ENCODE measurements around the gene OMG.
A peak's percentile ranks its signal among the peaks of the same experiment; 100 is the strongest.

Gene OMG

DNA sequence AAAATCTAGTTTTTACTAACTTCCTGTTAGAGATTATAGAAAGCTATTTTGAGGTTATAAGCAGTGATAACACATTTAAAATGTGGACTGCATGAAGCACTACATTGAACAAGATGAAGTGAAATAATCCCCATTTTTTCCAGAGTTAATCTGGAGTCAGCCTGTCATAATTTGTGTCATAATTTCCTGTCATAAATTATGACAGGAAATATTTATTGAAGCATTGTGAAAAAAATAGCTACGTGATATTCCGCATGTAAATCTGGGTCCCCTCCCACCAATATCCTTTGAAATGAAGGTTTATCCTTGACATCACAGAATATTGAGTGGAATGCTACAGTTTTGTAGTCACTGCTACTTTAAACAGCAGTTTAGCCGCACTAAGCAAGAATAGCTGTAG, 40.1 kb downstream of the OMG start:
- Histone ChIP-seq H3K4ac (ENCODE audit: low read depth, low read length) (no peak overlapping the region), H2BK120ac (ENCODE audit: low read depth, low read length) (no peak overlapping the region), H3K56ac (ENCODE audit: low read length) (no peak overlapping the region), H2BK15ac (replicated peaks; ENCODE audit: low read depth) (no peak overlapping the region), H3K23ac (ENCODE audit: low read length) (no peak overlapping the region), H3K4me2 (ENCODE audit: low read length) (no peak overlapping the region), H2BK5ac (ENCODE audit: low read length) (no peak overlapping the region), H3K18ac (ENCODE audit: low read length) (no peak overlapping the region), H2AK5ac (ENCODE audit: low read length) (no peak overlapping the region), H4K8ac (ENCODE audit: low read depth, low read length) (no peak overlapping the region), H3K4me1 (ENCODE audit: control insufficient read depth, low read depth, low read length) (no peaks in the 10 kb centered on the region), H3K79me2 (ENCODE audit: control insufficient read depth, insufficient read depth, low read length) (no peaks in the 10 kb centered on the region), H4K5ac (ENCODE audit: low read length) (no peak overlapping the region), H3K4me3 (ENCODE audit: low read length) (no peak overlapping the region), H3K9ac (ENCODE audit: low read length) (no peak overlapping the region), H3K27ac (ENCODE audit: low read depth, low read length) (no peak overlapping the region), H3K27me3 (ENCODE audit: insufficient read depth, low read length, poor library complexity) (no peaks in the 10 kb centered on the region), H3K79me1 (ENCODE audit: low read length) (no peaks in the 10 kb centered on the region), H3K36me3 (ENCODE audit: control insufficient read depth, insufficient read depth, low read length) (no peaks in the 10 kb centered on the region)
- WGBS (ENCODE audit: extremely low coverage, insufficient coverage, low lambda C conversion rate), result no CpG with 5 or more reads among the region's 3 CpGs
- no peak for DNase-seq

DNA sequence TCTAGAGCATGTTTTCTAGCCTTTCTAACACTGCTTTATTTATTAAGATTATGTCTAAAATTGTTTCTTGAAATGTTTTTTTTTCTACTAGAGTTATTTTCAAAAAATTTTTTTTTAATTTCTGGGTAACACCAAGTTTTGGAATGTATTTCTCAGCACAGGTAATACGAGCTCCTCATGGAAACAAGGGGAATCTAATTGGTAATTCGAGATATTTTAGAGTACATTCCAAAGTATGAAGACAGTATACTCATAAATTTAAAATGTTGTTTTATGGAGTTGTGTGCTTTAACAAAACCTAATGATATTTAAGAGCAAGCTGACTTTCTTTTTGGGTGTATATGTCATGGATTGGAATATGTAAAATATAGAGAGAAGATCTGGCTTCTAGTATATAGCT, 42.4 kb downstream of the OMG start:
- no peak overlapping the region for H2BK5ac ChIP-seq (ENCODE audit: low read length)
- H3K27me3 ChIP-seq (ENCODE audit: insufficient read depth, low read length, poor library complexity), result no peaks in the 10 kb centered on the region
- no peak overlapping the region for H4K8ac ChIP-seq (ENCODE audit: low read depth, low read length)
- H3K4me1 ChIP-seq (ENCODE audit: control insufficient read depth, low read depth, low read length), result no peaks in the 10 kb centered on the region
- H3K4me3 ChIP-seq (ENCODE audit: low read length), result no peak overlapping the region
- no peak overlapping the region for H3K4ac ChIP-seq (ENCODE audit: low read depth, low read length)
- no peak overlapping the region for H3K56ac ChIP-seq (ENCODE audit: low read length)
- no peak overlapping the region for H3K18ac ChIP-seq (ENCODE audit: low read length)
- no peak overlapping the region for H3K9ac ChIP-seq (ENCODE audit: low read length)
- no peak overlapping the region for H4K5ac ChIP-seq (ENCODE audit: low read length)
- no peak overlapping the region for H3K27ac ChIP-seq (ENCODE audit: low read depth, low read length)
- DNase-seq, result no peak
- H2AK5ac ChIP-seq (ENCODE audit: low read length), result no peak overlapping the region
- H3K23ac ChIP-seq (ENCODE audit: low read length), result no peak overlapping the region
- no peak overlapping the region for H2BK120ac ChIP-seq (ENCODE audit: low read depth, low read length)
- no CpG with 5 or more reads among the region's 2 CpGs for WGBS (ENCODE audit: extremely low coverage, insufficient coverage, low lambda C conversion rate)
- H3K79me1 ChIP-seq (ENCODE audit: low read length), result no peaks in the 10 kb centered on the region
- no peaks in the 10 kb centered on the region for H3K36me3 ChIP-seq (ENCODE audit: control insufficient read depth, insufficient read depth, low read length)
- H3K79me2 ChIP-seq (ENCODE audit: control insufficient read depth, insufficient read depth, low read length), result no peaks in the 10 kb centered on the region
- no peak overlapping the region for H3K4me2 ChIP-seq (ENCODE audit: low read length)
- no peak overlapping the region for H2BK15ac ChIP-seq (replicated peaks; ENCODE audit: low read depth)

DNA sequence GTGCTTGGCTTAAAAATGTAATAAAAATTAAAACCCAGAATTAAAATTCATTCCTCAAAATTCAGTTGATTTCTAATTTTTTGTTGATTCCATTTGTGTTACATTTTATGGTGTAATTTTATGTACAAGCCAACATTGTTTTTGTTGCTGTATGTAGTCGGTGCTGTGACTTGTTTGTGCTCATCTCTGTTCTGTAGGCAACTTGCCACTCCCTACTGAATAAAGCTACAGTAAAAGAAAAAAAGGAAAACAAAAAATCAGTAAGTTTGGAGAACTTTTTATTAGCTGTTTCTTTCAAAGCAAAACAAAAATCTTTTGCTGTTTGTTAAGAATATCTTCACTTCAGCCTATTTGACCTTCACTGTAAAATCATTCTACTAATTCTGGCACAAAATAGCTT, 44.3 kb downstream of the OMG start:
- H3K27me3 ChIP-seq (ENCODE audit: insufficient read depth, low read length, poor library complexity), result no peaks in the 10 kb centered on the region
- no peak overlapping the region for H2BK5ac ChIP-seq (ENCODE audit: low read length)
- H3K4ac ChIP-seq (ENCODE audit: low read depth, low read length), result no peak overlapping the region
- no peak for DNase-seq
- H2BK120ac ChIP-seq (ENCODE audit: low read depth, low read length), result no peak overlapping the region
- no peak overlapping the region for H3K4me3 ChIP-seq (ENCODE audit: low read length)
- no peaks in the 10 kb centered on the region for H3K79me1 ChIP-seq (ENCODE audit: low read length)
- no peaks in the 10 kb centered on the region for H3K79me2 ChIP-seq (ENCODE audit: control insufficient read depth, insufficient read depth, low read length)
- no peaks in the 10 kb centered on the region for H3K4me1 ChIP-seq (ENCODE audit: control insufficient read depth, low read depth, low read length)
- H3K36me3 ChIP-seq (ENCODE audit: control insufficient read depth, insufficient read depth, low read length), result no peaks in the 10 kb centered on the region
- H3K18ac ChIP-seq (ENCODE audit: low read length), result no peak overlapping the region
- H3K23ac ChIP-seq (ENCODE audit: low read length), result no peak overlapping the region
- no peak overlapping the region for H3K4me2 ChIP-seq (ENCODE audit: low read length)
- no peak overlapping the region for H3K9ac ChIP-seq (ENCODE audit: low read length)
- no peak overlapping the region for H3K27ac ChIP-seq (ENCODE audit: low read depth, low read length)
- H2BK15ac ChIP-seq (replicated peaks; ENCODE audit: low read depth), result no peak overlapping the region
- no CpG with 5 or more reads among the region's 1 CpG for WGBS (ENCODE audit: extremely low coverage, insufficient coverage, low lambda C conversion rate)
- H2AK5ac ChIP-seq (ENCODE audit: low read length), result no peak overlapping the region
- no peak overlapping the region for H4K5ac ChIP-seq (ENCODE audit: low read length)
- no peak overlapping the region for H4K8ac ChIP-seq (ENCODE audit: low read depth, low read length)
- no peak overlapping the region for H3K56ac ChIP-seq (ENCODE audit: low read length)

DNA sequence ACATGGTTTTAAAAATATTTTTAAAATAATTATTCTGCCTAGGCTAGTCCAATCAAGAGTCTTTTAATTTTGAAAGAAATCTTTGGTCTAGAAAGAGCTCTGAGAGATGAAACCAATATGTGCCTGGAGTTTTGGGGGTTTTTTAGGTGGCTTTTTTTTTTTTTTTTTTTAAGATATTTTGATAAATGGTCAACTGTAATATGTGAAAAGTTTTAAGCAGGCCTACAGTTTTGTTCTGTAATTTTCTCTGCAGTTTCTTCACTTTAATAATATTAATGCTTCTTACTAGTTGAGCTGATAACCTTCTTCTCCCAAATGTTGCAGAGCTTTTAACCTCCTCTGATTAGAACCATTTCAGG, 45.1 kb downstream of the OMG start:
- Histone ChIP-seq H3K36me3 (ENCODE audit: control insufficient read depth, insufficient read depth, low read length) (no peaks in the 10 kb centered on the region), H2BK120ac (ENCODE audit: low read depth, low read length) (no peak overlapping the region), H3K4ac (ENCODE audit: low read depth, low read length) (no peak overlapping the region), H3K79me1 (ENCODE audit: low read length) (no peaks in the 10 kb centered on the region), H3K4me1 (ENCODE audit: control insufficient read depth, low read depth, low read length) (no peaks in the 10 kb centered on the region), H3K4me2 (ENCODE audit: low read length) (no peak overlapping the region), H4K8ac (ENCODE audit: low read depth, low read length) (no peak overlapping the region), H3K79me2 (ENCODE audit: control insufficient read depth, insufficient read depth, low read length) (no peaks in the 10 kb centered on the region), H4K5ac (ENCODE audit: low read length) (no peak overlapping the region), H2BK15ac (replicated peaks; ENCODE audit: low read depth) (no peak overlapping the region), H3K9ac (ENCODE audit: low read length) (no peak overlapping the region), H3K27me3 (ENCODE audit: insufficient read depth, low read length, poor library complexity) (no peaks in the 10 kb centered on the region), H3K18ac (ENCODE audit: low read length) (no peak overlapping the region), H2AK5ac (ENCODE audit: low read length) (no peak overlapping the region), H2BK5ac (ENCODE audit: low read length) (no peak overlapping the region), H3K23ac (ENCODE audit: low read length) (no peak overlapping the region), H3K27ac (ENCODE audit: low read depth, low read length) (no peak overlapping the region), H3K4me3 (ENCODE audit: low read length) (no peak overlapping the region), H3K56ac (ENCODE audit: low read length) (no peak overlapping the region)
- no peak for DNase-seq

DNA sequence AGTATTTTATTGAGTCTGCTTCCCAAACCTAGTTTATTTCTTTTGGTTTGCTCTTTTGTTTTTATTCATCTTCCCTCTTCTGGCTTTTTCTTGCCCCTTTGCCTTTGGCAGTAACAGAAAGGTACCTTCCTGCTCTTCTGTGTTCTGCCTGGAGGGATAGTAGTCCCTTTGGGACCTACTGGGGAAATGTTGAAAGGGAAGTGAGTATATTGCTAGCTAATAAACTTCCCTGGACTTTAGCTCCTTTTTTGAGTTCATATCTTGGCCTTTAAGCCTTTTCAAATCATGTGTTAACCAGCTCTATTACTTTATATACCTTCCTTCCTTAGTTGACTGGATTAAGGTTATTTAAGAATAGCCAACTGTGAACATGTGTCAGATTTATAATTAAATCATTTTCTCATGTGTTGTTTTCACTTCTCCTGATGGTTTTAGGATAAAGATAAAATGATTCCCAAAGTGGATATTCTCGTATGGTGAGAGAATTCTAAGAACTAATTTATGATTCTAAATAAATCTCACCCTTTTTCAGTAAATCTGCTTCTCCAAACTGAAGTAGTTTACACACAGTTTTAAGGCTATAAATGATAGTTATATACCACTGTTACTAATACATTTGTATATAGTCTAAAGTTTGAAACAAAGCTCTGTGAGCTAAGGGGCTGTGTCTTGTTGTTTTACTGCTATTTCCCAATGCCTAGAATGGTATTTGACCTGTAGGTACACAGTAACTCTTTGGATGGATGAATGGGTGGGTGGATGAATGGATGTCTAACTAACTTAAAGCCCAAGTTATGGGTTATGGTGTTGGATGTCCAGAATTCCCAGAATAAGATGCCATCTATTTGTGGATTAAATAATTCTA, 45.7 kb downstream of the OMG start:
- Histone ChIP-seq H3K18ac (ENCODE audit: low read length) (no peak overlapping the region), H3K56ac (ENCODE audit: low read length) (no peak overlapping the region), H2BK5ac (ENCODE audit: low read length) (no peak overlapping the region), H3K23ac (ENCODE audit: low read length) (no peak overlapping the region), H3K36me3 (ENCODE audit: control insufficient read depth, insufficient read depth, low read length) (no peaks in the 10 kb centered on the region), H2AK5ac (ENCODE audit: low read length) (no peak overlapping the region), H4K5ac (ENCODE audit: low read length) (no peak overlapping the region), H3K4me2 (ENCODE audit: low read length) (no peak overlapping the region), H3K79me2 (ENCODE audit: control insufficient read depth, insufficient read depth, low read length) (no peaks in the 10 kb centered on the region), H3K4ac (ENCODE audit: low read depth, low read length) (no peak overlapping the region), H2BK15ac (replicated peaks; ENCODE audit: low read depth) (no peak overlapping the region), H2BK120ac (ENCODE audit: low read depth, low read length) (no peak overlapping the region), H3K79me1 (ENCODE audit: low read length) (no peaks in the 10 kb centered on the region), H3K9ac (ENCODE audit: low read length) (no peak overlapping the region), H3K4me3 (ENCODE audit: low read length) (no peak overlapping the region), H3K27me3 (ENCODE audit: insufficient read depth, low read length, poor library complexity) (no peaks in the 10 kb centered on the region), H3K4me1 (ENCODE audit: control insufficient read depth, low read depth, low read length) (no peaks in the 10 kb centered on the region), H3K27ac (ENCODE audit: low read depth, low read length) (no peak overlapping the region), H4K8ac (ENCODE audit: low read depth, low read length) (no peak overlapping the region)
- no CpG with 5 or more reads among the region's 1 CpG for WGBS (ENCODE audit: extremely low coverage, insufficient coverage, low lambda C conversion rate)
- peak; percentile 8 for DNase-seq

DNA sequence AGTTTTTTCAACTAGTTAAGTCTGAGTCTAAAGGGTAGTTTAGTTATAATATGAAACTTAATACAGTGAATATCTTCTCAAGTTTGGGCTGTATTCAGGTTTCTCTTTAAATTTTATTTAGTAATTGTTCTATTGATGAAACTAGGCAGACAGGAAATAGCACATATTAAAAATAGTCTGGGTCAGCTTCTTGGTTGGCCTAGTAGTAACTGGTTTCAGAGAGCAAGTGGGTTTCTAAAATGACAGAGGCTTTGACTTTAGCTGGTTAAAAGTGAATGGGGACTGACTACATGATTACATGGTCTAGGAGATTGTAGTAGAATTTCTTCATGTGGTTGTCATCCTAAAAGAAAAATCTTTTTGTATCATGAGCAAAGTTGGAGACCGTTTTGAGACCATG, 46.8 kb downstream of the OMG start:
- no peak overlapping the region for H4K5ac ChIP-seq (ENCODE audit: low read length)
- H3K79me2 ChIP-seq (ENCODE audit: control insufficient read depth, insufficient read depth, low read length), result no peaks in the 10 kb centered on the region
- H2BK5ac ChIP-seq (ENCODE audit: low read length), result no peak overlapping the region
- DNase-seq, result no peak
- no peaks in the 10 kb centered on the region for H3K79me1 ChIP-seq (ENCODE audit: low read length)
- H3K18ac ChIP-seq (ENCODE audit: low read length), result no peak overlapping the region
- H3K36me3 ChIP-seq (ENCODE audit: control insufficient read depth, insufficient read depth, low read length), result no peaks in the 10 kb centered on the region
- H3K27me3 ChIP-seq (ENCODE audit: insufficient read depth, low read length, poor library complexity), result no peaks in the 10 kb centered on the region
- no peak overlapping the region for H3K23ac ChIP-seq (ENCODE audit: low read length)
- no peak overlapping the region for H3K4ac ChIP-seq (ENCODE audit: low read depth, low read length)
- no peak overlapping the region for H2BK120ac ChIP-seq (ENCODE audit: low read depth, low read length)
- no peak overlapping the region for H3K56ac ChIP-seq (ENCODE audit: low read length)
- no CpG with 5 or more reads among the region's 1 CpG for WGBS (ENCODE audit: extremely low coverage, insufficient coverage, low lambda C conversion rate)
- no peak overlapping the region for H3K27ac ChIP-seq (ENCODE audit: low read depth, low read length)
- no peak overlapping the region for H2BK15ac ChIP-seq (replicated peaks; ENCODE audit: low read depth)
- H2AK5ac ChIP-seq (ENCODE audit: low read length), result no peak overlapping the region
- H3K4me3 ChIP-seq (ENCODE audit: low read length), result no peak overlapping the region
- no peaks in the 10 kb centered on the region for H3K4me1 ChIP-seq (ENCODE audit: control insufficient read depth, low read depth, low read length)
- H4K8ac ChIP-seq (ENCODE audit: low read depth, low read length), result no peak overlapping the region
- H3K9ac ChIP-seq (ENCODE audit: low read length), result no peak overlapping the region
- no peak overlapping the region for H3K4me2 ChIP-seq (ENCODE audit: low read length)
